Osteoblast (primary cell): ENCODE data around the gene ADGRE2. TPM values are rescaled to one million over a fixed set of nuclear protein-coding genes. Genes with fewer than 3 reads are reported as not detected.
A peak's percentile ranks its signal among the peaks of the same experiment; 100 is the strongest.
"Not testable (repeated sequence)": the region's sequence is repeated elsewhere in the genome, so short reads cannot be mapped to it uniquely, and the experiment has no call there.

Experiments
- DNase-seq: peaks from one replicate; pipeline ENCODE4 v3.0.0; 2011; ENCODE audit warnings: low spot score, mixed read lengths; ENCODE audit not compliant: insufficient read length; ENCODE audit errors: missing footprints
- H2AFZ ChIP-seq: 2 replicates; pipeline ENCODE4 v1.6.0; 2011; ENCODE audit warnings: mild to moderate bottlenecking, low read length
- H3K27ac ChIP-seq: 2 replicates; pipeline ENCODE4 v1.5.1; 2011; ENCODE audit warnings: mild to moderate bottlenecking, low read depth, low read length, moderate library complexity
- H3K27me3 ChIP-seq: 2 replicates; pipeline ENCODE4 v1.6.0; 2012; ENCODE audit warnings: mild to moderate bottlenecking, control low read depth, inconsistent platforms, low read length, moderate library complexity; ENCODE audit not compliant: insufficient read depth
- H3K36me3 ChIP-seq: 2 replicates; pipeline ENCODE4 v1.5.1; 2011; ENCODE audit warnings: mild to moderate bottlenecking, low read length, control low read depth, moderate library complexity; ENCODE audit not compliant: insufficient read depth
- H3K4me1 ChIP-seq: 2 replicates; pipeline ENCODE4 v1.5.1; 2011; ENCODE audit warnings: mild to moderate bottlenecking, low read length, control low read depth, moderate library complexity; ENCODE audit not compliant: insufficient read depth
- H3K4me2 ChIP-seq: 2 replicates; pipeline ENCODE4 v1.6.0; 2011; ENCODE audit warnings: mild to moderate bottlenecking, low read length; ENCODE audit not compliant: insufficient read depth
- H3K4me3 ChIP-seq: fragments of 200-600 bp; sonication (generic); 3 replicates; pipeline ENCODE4 v1.5.1; 2012; ENCODE audit warnings: mild to moderate bottlenecking, low read length, inconsistent platforms; ENCODE audit not compliant: insufficient read depth
- H3K79me2 ChIP-seq: 2 replicates; pipeline ENCODE4 v1.6.0; 2012; ENCODE audit warnings: mild to moderate bottlenecking, low read length, control low read depth, inconsistent platforms; ENCODE audit not compliant: insufficient read depth
- H3K9me3 ChIP-seq: 2 replicates; pipeline ENCODE4 v1.5.1; 2011; ENCODE audit warnings: low read depth, low read length, control low read depth
- H4K20me1 ChIP-seq: 2 replicates; pipeline ENCODE4 v1.6.0; 2012; ENCODE audit warnings: mild to moderate bottlenecking, low read length, control low read depth; ENCODE audit not compliant: insufficient read depth
- total RNA-seq: library from RNA; depleted of rRNA; stranded (reverse); fragments of >200 nt; gene quantifications from 2 replicates; pipeline ENCODE4 v1.2.3, GENCODE V29; 2012
- TF ChIP-seq, protein P1 (sequence below): IDR thresholded peaks from 2 replicates; pipeline ENCODE4 v1.5.1; 2011; ENCODE audit warnings: mild to moderate bottlenecking, low read depth, low read length, moderate library complexity; ENCODE audit errors: extremely low read depth

ADGRE2 gene
- total RNA-seq, 1 donor = 0.72 TPM

- Histone ChIP-seq H3K79me2 (no peaks in the 10 kb centered on the region), H3K27me3 (no peaks in the 10 kb centered on the region), H4K20me1 (no peaks in the 10 kb centered on the region), H3K36me3 (no peaks in the 10 kb centered on the region), H3K9me3 (no peaks in the 10 kb centered on the region), H2AFZ (no peak overlapping the region), H3K4me3 (no peak overlapping the region), H3K4me2 (no peak overlapping the region), H3K27ac (no peak overlapping the region), H3K4me1 (no peaks in the 10 kb centered on the region)
- DNase-seq = no peak
- TF ChIP-seq, protein P1, sequence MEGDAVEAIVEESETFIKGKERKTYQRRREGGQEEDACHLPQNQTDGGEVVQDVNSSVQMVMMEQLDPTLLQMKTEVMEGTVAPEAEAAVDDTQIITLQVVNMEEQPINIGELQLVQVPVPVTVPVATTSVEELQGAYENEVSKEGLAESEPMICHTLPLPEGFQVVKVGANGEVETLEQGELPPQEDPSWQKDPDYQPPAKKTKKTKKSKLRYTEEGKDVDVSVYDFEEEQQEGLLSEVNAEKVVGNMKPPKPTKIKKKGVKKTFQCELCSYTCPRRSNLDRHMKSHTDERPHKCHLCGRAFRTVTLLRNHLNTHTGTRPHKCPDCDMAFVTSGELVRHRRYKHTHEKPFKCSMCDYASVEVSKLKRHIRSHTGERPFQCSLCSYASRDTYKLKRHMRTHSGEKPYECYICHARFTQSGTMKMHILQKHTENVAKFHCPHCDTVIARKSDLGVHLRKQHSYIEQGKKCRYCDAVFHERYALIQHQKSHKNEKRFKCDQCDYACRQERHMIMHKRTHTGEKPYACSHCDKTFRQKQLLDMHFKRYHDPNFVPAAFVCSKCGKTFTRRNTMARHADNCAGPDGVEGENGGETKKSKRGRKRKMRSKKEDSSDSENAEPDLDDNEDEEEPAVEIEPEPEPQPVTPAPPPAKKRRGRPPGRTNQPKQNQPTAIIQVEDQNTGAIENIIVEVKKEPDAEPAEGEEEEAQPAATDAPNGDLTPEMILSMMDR = no peak
Observed at GRCh38 chr19:14798760-14799159, 20.4 kb upstream of the ADGRE2 start.

DNA sequence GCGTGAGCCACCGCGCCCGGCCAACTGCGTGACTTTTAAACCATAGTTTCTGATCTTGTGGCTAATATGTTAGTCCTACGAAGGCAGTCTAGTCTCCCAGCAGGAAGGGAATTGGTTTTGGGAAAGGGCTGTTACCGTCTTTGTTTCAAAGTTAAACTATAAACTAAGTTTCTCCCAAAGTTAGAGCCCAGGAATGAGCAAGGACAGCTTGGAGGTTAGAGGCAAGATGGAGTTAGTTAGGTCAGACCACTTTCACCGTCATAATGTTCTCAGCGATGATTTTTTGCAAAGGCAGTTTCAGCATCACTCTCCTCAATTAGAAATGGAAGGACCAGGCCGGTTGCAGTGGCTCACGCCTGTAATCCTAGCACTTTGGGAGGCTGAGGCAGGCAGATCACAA lies 17.7 kb upstream of the ADGRE2 start:
- H3K36me3 ChIP-seq = no peaks in the 10 kb centered on the region
- H3K4me3 ChIP-seq = no peak overlapping the region
- DNase-seq = no peak
- H4K20me1 ChIP-seq = no peaks in the 10 kb centered on the region
- TF ChIP-seq, protein P1 = no peak
- no peak overlapping the region for H2AFZ ChIP-seq
- no peaks in the 10 kb centered on the region for H3K4me1 ChIP-seq
- H3K27ac ChIP-seq = no peak overlapping the region
- no peaks in the 10 kb centered on the region for H3K79me2 ChIP-seq
- no peak overlapping the region for H3K4me2 ChIP-seq
- no peaks in the 10 kb centered on the region for H3K27me3 ChIP-seq
- H3K9me3 ChIP-seq = no peaks in the 10 kb centered on the region

DNA sequence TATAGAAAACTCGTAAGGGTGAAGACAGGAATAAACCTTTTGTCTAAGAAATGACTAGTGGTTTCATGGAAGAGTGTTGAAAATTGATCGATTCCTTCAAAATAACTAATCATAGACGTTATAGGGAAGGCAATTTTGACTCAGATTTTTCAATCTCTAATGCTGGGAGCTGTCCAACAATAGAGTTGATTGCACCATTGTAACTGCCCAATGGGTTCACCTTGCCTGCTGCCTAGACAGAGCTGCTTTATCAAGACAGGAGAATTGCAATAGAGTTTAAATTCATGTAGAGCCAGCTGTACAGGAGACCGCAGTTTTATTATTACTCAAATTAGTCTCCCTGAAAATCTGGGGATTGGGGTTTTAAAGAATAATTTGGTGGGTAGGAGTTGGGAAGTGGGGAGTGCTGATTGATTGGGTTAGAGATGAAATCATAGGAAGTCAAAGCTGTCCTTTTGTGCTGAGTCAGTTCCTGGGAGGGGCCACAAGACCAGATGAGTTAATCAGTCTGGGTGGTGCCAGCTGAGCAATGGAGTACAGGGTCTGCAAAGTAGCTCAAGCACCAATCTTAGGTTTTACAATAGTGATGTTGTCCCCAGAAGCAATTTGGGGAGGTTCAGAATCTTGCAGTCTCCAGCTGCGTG lies 16.8 kb upstream of the ADGRE2 start:
- Histone ChIP-seq H3K79me2 (no peaks in the 10 kb centered on the region), H3K4me2 (no peak overlapping the region), H3K4me1 (no peaks in the 10 kb centered on the region), H2AFZ (no peak overlapping the region), H3K27ac (no peak overlapping the region), H3K36me3 (no peaks in the 10 kb centered on the region), H3K4me3 (no peak overlapping the region), H3K9me3 (no peaks in the 10 kb centered on the region), H4K20me1 (no peaks in the 10 kb centered on the region), H3K27me3 (no peaks in the 10 kb centered on the region)
- TF ChIP-seq, protein P1 = no peak
- DNase-seq = no peak

GRCh38 chr19:14792250-14792649 lies 13.9 kb upstream of the ADGRE2 start:
- peak; percentile 8 for DNase-seq
- H3K79me2 ChIP-seq, H3K36me3 ChIP-seq, H3K4me3 ChIP-seq, H3K9me3 ChIP-seq, H3K4me1 ChIP-seq, H4K20me1 ChIP-seq, H2AFZ ChIP-seq, H3K27me3 ChIP-seq, H3K27ac ChIP-seq, H3K4me2 ChIP-seq: not testable (repeated sequence)
